ENCODE results near the gene OSBPL6.
"Not testable (repeated sequence)": the region's sequence is repeated elsewhere in the genome, so short reads cannot be mapped to it uniquely, and the experiment has no call there.

OSBPL6 gene

DNA sequence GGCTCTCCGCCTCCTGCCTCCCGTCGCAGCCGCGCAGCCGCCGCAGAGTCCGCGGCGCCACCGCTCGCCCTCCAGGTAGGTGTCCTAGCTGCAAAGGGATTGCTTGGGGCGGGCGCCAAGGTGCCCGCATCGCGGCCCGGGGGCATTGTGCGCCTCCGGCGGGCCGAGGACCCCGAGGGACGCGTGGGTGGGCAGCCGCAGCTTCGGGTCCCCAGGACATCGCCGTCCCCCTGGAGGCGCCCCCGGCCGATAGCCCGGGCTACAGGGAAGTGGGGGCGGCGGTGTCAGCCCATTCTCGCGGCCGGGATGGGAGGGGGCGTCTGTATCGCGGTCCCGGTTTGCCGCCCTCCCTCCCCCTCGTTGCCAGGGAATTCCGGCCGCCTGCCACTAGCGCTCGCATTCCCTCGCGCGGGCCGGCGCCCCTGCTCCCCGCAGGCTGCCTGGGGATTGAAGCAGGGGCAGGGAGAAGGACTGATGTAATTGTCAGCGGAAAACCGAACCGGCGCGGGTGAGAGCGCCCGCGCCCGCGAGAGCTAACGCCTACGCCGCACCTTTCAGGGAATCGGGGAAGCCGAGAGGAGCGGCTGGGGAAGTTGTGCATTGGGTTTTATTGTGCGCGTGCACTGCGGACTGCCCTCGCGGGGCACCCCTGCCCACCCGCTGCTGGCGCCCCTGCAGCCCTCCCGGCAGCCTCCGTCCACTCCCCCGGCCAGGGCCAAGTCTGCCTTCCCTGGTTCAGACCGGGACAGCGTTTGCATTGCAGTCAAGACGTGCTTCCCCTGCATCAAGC, 483 bp downstream of the OSBPL6 start:
- TF ChIP-seq, protein P1, sequence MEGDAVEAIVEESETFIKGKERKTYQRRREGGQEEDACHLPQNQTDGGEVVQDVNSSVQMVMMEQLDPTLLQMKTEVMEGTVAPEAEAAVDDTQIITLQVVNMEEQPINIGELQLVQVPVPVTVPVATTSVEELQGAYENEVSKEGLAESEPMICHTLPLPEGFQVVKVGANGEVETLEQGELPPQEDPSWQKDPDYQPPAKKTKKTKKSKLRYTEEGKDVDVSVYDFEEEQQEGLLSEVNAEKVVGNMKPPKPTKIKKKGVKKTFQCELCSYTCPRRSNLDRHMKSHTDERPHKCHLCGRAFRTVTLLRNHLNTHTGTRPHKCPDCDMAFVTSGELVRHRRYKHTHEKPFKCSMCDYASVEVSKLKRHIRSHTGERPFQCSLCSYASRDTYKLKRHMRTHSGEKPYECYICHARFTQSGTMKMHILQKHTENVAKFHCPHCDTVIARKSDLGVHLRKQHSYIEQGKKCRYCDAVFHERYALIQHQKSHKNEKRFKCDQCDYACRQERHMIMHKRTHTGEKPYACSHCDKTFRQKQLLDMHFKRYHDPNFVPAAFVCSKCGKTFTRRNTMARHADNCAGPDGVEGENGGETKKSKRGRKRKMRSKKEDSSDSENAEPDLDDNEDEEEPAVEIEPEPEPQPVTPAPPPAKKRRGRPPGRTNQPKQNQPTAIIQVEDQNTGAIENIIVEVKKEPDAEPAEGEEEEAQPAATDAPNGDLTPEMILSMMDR (conservative IDR thresholded peaks at IDR 0.05; ENCODE audit: low read depth, low read length) = no peak
- H3K36me3 ChIP-seq (ENCODE audit: insufficient read depth) = no peaks in the 10 kb centered on the region
- H3K9ac ChIP-seq = peak overlapping the region; percentile 28; the same call in 1 of the 2 replicates
- H3K4me3 ChIP-seq (IDR thresholded peaks at IDR 0.05; ENCODE audit: insufficient read depth, low read depth, low read length) = peak overlapping the region; percentile 77
- peak overlapping the region; percentile 96 for H2AFZ ChIP-seq (ENCODE audit: low read depth)
- peaks cover 19% of the 10 kb centered on the region for H3K4me1 ChIP-seq (ENCODE audit: low read depth, poor library complexity, severe bottlenecking)
- peaks cover 16% of the 10 kb centered on the region for H3K27me3 ChIP-seq (ENCODE audit: insufficient read depth, low read depth)
- H4K20me1 ChIP-seq (ENCODE audit: insufficient read depth) = no peaks in the 10 kb centered on the region
- no peaks in the 10 kb centered on the region for H3K79me2 ChIP-seq (ENCODE audit: insufficient read depth, low read depth)
- peak overlapping the region; percentile 100 for H3K4me2 ChIP-seq
- H3K27ac ChIP-seq = no peak overlapping the region; the same call in 1 of the 2 replicates

DNA sequence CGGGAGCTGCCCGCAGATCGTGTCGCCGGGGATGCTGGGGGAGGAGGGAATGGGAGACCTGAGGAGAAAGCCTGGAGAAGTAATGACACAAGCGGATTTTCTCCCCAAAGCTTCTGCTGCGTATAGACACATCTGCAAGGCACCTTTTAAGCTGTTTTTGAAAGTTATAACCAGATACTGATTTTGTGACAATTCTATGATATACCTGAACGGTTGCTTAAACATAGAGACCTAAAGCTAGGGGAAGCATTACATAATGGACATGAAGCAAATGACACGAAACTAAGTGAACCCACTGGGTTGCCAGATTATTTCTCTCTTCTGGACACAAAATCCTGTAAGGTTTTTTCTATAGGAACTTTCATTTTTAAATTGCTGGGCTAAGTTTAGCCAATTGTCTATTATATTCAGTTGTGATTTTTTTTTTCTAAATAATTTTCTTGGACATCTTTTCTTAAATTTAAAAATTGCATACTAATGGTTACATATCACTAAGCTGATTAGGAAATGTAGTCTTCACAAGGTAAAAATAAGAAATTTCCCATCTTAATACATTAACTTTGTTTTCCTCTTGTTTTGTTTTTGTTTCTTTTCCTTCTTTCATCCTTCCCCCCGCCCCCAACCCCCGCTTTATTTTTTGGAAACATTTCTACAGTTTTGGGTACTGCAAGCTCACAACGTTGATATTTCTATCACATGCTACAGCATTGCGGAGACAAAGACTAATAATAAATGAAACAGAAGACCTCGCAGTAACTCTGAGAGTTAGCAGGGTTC, 1.3 kb downstream of the OSBPL6 start:
- H3K4me2 ChIP-seq = peak overlapping the region; percentile 100
- peak overlapping the region; percentile 77 for H3K4me3 ChIP-seq (IDR thresholded peaks at IDR 0.05; ENCODE audit: insufficient read depth, low read depth, low read length)
- H3K9ac ChIP-seq = peak overlapping the region; percentile 28; the same call in 1 of the 2 replicates
- H3K36me3 ChIP-seq (ENCODE audit: insufficient read depth) = no peaks in the 10 kb centered on the region
- peaks cover 16% of the 10 kb centered on the region for H3K27me3 ChIP-seq (ENCODE audit: insufficient read depth, low read depth)
- no peak overlapping the region; the same call in 1 of the 2 replicates for H3K27ac ChIP-seq
- H3K79me2 ChIP-seq (ENCODE audit: insufficient read depth, low read depth) = no peaks in the 10 kb centered on the region
- peaks cover 27% of the 10 kb centered on the region for H3K4me1 ChIP-seq (ENCODE audit: low read depth, poor library complexity, severe bottlenecking)
- H4K20me1 ChIP-seq (ENCODE audit: insufficient read depth) = no peaks in the 10 kb centered on the region
- TF ChIP-seq, protein P1 (conservative IDR thresholded peaks at IDR 0.05; ENCODE audit: low read depth, low read length) = no peak
- peak overlapping the region; percentile 96 for H2AFZ ChIP-seq (ENCODE audit: low read depth)

DNA sequence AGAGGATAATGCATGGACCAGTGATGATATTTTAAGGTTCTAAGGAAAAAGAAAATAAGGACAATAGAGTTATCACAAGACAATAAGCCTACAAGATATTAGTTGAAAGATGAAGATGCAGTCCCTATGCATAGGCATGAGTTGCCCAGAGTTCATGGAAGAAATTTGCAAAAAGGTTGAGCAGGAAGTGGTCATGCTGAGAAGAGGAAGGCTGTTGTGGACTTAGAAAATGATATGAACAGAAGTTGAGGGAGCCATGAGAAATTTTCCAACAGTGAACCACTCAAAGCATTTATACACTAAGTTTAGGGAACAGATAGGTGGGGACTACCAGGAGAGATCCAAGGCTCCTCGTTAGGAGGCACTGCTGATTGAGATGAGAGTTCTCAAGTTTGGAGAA, 3.5 kb downstream of the OSBPL6 start:
- no peaks in the 10 kb centered on the region for H3K79me2 ChIP-seq (ENCODE audit: insufficient read depth, low read depth)
- H3K4me3 ChIP-seq (IDR thresholded peaks at IDR 0.05; ENCODE audit: insufficient read depth, low read depth, low read length) = no peak overlapping the region
- H4K20me1 ChIP-seq (ENCODE audit: insufficient read depth) = no peaks in the 10 kb centered on the region
- H3K27me3 ChIP-seq (ENCODE audit: insufficient read depth, low read depth) = peaks cover 12% of the 10 kb centered on the region
- no peak overlapping the region for H2AFZ ChIP-seq (ENCODE audit: low read depth)
- TF ChIP-seq, protein P1 (conservative IDR thresholded peaks at IDR 0.05; ENCODE audit: low read depth, low read length) = no peak
- H3K4me1 ChIP-seq (ENCODE audit: low read depth, poor library complexity, severe bottlenecking) = peaks cover 42% of the 10 kb centered on the region
- no peak overlapping the region for H3K4me2 ChIP-seq
- H3K27ac ChIP-seq = no peak overlapping the region
- H3K36me3 ChIP-seq (ENCODE audit: insufficient read depth) = no peaks in the 10 kb centered on the region
- H3K9ac ChIP-seq = no peak overlapping the region

DNA sequence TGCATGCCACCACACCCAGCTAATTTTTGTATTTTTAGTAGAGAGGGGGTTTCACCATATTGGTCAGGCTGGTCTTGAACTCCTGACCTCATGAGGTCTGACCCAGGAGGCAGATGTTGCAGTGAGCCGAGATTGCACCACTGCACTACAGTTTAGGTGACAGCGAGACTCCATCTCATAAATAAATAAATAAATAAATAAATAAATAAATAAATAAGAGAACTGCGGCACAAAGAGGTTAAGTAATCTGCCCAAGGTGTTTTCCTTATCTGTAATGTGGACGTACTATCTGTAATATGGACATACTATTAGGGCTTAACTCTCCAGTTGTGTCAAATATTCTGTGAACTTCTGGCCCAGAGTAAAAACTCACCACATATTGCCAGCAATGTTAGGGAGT, 4.1 kb downstream of the OSBPL6 start:
- not testable (repeated sequence) for H3K4me2 ChIP-seq; H2AFZ ChIP-seq (ENCODE audit: low read depth); H3K9ac ChIP-seq; H4K20me1 ChIP-seq (ENCODE audit: insufficient read depth); H3K27ac ChIP-seq; H3K79me2 ChIP-seq (ENCODE audit: insufficient read depth, low read depth); H3K4me3 ChIP-seq (IDR thresholded peaks at IDR 0.05; ENCODE audit: insufficient read depth, low read depth, low read length); H3K27me3 ChIP-seq (ENCODE audit: insufficient read depth, low read depth); H3K36me3 ChIP-seq (ENCODE audit: insufficient read depth)
- peaks cover 48% of the 10 kb centered on the region for H3K4me1 ChIP-seq (ENCODE audit: low read depth, poor library complexity, severe bottlenecking)

Measured in KMS-11 (cell line).